OCI-LY7 (cell line): Measurements from ENCODE around the gene RXFP3.

Source experiments
- EZH2phosphoT487 ChIP-seq: fragments of 200-600 bp; sonication (generic); IDR thresholded peaks from 2 replicates; pipeline ENCODE4 v1.6.1; 2018; ENCODE audit warnings: low read depth, borderline replicate concordance, mild to moderate bottlenecking, mixed run types, antibody characterized with exemption, low read length, moderate library complexity, mixed read lengths
- TF ChIP-seq, protein P1 (sequence below): fragments of 200-600 bp; sonication (generic); conservative IDR thresholded peaks from 2 replicates; pipeline ENCODE4 v1.5.1; 2014; ENCODE audit warnings: mild to moderate bottlenecking, antibody characterized with exemption, low read length, moderate library complexity, mixed read lengths

GRCh38 chr5:33938507-33938796 lies 2.3 kb downstream of the RXFP3 start:
- no peak for TF ChIP-seq EZH2phosphoT487
- TF ChIP-seq, protein P1, sequence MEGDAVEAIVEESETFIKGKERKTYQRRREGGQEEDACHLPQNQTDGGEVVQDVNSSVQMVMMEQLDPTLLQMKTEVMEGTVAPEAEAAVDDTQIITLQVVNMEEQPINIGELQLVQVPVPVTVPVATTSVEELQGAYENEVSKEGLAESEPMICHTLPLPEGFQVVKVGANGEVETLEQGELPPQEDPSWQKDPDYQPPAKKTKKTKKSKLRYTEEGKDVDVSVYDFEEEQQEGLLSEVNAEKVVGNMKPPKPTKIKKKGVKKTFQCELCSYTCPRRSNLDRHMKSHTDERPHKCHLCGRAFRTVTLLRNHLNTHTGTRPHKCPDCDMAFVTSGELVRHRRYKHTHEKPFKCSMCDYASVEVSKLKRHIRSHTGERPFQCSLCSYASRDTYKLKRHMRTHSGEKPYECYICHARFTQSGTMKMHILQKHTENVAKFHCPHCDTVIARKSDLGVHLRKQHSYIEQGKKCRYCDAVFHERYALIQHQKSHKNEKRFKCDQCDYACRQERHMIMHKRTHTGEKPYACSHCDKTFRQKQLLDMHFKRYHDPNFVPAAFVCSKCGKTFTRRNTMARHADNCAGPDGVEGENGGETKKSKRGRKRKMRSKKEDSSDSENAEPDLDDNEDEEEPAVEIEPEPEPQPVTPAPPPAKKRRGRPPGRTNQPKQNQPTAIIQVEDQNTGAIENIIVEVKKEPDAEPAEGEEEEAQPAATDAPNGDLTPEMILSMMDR: no peak
